HG03457 (cell line): ENCODE measurements around the gene ZNF394.

Experiments
- ATAC-seq: cut with Tn5 transposase; IDR thresholded peaks from one replicate; pipeline ENCODE4 v1.9.1; 2021; ENCODE audit warnings: moderate number of reproducible peaks; ENCODE audit not compliant: unreplicated experiment

The ZNF394 gene

DNA sequence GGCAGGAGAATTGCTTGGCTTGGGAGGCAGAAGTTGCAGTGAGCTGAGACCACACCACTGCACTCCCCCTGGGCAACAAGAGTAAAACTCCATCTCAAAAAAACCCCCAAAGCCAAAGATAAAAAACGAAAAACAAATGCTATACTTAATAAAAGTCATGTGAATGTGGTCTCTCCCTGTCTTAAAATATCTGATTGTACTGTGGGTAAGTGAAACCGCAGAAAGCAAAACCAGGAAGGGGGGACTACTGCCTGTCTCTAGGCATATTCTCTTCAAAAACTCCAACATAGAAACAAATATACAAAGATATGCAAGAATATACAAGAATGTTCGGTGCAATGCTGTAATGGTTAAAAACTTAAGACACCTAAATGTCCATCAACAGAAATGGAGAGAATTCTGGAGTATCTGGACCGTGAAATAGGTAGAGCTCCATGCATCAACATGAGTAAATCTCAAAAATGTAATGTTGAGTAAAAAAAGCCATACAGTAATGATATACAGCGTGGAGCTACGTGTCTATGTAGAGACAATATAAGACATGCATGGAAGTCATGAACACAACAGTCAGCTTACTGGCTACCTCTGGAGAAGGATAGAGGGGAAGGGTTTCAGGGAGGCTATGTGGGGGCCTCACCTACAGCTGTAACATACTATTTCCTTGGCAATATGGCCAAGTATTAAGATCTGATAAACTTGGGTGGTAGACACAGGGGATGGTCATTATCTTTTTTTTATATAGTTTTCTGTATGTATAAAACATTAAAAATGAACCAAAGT, 2.1 kb downstream of the ZNF394 start:
- no peak for ATAC-seq

DNA sequence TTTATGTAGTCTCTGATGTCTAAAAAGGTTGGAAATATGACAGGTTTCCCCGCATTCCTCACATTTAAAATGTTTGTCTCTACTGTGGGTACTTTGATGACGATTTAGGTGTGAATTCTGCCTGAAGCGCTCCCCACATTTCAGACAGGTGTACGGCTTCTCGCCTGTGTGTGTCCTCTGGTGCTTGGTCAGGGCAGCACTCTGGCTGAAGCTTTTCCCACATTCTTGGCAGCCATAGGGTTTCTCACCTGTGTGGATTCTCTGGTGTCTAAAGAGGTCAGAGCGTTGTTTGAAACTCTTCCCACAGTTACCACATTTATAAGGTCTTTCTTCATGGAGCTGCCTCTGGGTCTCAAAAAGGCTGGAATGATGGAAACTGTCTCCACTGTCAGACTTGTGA, 6.3 kb downstream of the ZNF394 start:
- no peak for ATAC-seq

GRCh38 chr7:99490878-99491277, 9.2 kb downstream of the ZNF394 start:
- no peak for ATAC-seq

DNA sequence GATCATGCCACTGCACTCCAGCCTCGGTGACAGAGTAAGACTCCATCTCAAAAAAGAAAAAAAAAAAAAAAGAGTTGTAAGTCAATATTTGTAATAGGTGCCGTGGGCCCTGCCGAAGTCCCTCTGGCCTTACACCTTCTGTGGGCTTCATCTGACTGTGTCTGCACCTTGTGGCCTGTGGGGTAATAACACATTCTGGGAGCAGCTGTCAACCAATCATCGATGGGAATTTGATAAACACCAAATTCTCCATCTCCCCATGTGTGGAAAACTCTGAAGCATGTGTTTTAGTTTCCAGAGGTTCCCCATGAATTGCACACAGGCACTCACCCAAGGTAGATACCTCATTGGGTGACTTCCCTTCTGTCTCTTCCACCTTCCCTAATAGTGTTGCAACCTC, 10.8 kb downstream of the ZNF394 start:
- ATAC-seq: no peak

DNA sequence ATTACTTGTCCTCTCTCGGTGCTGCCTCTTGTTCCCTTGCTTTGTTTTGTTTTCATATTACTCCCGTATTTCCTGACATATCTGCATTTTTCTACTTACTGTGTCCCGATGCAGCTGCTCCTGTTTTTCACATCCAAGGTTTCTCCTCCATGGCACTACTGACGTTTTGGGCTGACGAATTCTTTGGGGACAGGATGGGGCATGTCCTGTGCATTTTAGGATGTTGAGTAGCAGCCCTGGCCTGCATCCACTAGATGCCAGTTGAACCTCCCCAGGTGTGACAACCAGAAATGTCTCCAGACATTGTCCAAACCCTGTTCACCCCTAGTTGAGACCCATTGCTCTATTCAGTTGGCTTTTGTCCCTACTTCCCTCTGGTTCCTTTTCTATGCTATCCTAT, 15.0 kb downstream of the ZNF394 start:
- no peak for ATAC-seq

- no peak for ATAC-seq
Observed at GRCh38 chr7:99478464-99479440, 21.3 kb downstream of the ZNF394 start.

- ATAC-seq: no peak
Observed at GRCh38 chr7:99476107-99476506, 24.0 kb downstream of the ZNF394 start.

DNA sequence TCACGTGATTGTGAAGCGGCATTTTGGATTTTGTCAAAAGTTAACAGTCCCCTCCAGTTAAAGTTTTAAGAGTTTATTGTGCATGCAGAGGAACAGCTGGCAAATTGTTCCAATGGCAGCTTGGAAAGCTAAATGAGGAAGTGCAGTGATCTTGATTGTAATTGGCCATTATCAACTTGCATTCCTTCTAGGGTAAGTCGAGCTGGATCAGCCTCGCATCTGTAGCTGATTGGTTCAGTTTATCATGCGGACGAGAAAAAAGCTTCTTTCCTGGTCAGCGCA, 26.8 kb downstream of the ZNF394 start:
- no peak for ATAC-seq

DNA sequence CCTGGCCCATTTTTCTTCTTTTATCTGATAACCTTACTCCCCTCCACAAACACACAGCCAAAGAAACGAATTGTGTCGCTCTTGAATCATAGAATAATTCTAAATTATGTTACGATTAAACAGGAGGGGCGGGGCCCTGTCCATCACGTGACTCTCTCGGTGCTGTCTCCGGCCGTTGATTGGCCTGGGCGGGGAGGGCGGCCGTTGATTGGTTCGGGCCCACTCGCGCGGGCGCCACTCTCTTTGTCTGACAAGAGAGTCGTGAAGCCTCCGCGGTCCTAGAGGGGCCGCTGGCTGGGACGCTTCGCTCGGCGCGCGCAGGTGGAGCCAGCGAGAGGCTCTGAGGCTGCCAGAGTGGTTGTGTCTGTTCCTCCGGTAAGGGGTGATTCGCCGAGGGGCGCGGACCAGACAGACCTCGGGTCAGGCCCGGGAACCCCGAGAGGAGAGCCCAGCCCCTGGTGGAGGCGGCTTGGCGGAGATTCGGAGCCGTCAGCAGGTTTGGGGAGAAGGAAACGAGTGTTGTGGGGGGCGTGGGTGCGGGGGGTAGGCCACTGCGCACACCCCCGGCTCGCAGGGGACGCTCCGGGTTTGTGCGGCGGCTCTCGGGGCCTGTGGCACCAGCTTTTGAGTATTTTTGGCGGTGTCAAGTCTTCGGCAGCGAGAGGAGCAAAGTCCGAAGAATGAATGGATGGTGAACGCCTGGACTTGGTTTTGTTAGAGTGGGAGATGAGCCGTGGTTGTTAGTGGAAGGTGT, 27.3 kb downstream of the ZNF394 start, which contains the start of gene ZNF789:
Gene ZNF789 (plus strand): TSS at position 330 of the 754 bp plus-strand sequence. CDS start 3,567 bp downstream, outside the sequence.
- peak; percentile 74 for ATAC-seq

- no peak for ATAC-seq
Observed at GRCh38 chr7:99469381-99470065, 30.6 kb downstream of the ZNF394 start.

DNA sequence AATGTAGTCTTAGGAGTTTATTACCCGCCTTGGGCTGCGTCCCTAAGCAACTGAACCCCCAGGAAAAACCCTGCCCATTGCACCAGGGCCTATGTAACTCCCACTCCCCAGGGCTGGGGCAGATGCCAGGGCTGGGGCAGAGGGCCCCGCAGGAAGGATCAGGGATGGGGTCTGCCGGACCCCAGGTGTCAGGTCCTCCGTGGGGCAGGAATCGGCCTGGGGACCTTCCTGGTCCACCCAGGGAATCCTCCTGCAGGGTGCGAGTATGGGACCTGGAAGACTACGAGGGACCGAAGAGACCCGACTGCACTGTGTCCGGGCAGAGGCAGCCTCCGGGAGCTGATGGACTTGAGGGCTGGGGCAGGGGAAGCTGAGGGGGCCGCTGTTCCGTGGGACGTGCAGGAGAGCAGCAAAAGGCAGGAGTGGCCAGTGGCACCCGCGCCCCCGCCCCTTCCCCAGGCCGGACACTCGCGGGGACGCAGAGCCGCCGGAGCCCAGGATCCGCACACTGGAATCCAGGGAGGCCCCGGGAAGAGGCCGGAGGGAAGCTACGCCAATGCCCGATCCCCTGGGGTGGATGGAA, 31.7 kb downstream of the ZNF394 start:
- no peak for ATAC-seq

DNA sequence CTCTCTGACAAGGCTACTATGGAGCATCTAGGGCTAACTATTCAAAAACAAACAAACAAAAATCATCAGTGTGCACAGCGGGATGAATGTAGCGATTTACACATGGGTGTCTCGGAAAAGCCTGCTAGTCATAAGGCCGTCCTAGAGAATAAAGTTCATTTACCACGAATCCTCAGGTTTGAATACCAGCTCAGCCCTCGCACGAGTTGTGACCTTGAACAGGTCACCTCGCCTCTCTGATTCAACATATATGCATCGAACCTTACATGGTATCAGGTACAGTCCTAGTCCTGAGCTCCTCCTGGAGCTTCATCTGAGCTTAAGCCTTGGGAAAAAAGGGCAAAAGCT, 34.7 kb downstream of the ZNF394 start:
- no peak for ATAC-seq

DNA sequence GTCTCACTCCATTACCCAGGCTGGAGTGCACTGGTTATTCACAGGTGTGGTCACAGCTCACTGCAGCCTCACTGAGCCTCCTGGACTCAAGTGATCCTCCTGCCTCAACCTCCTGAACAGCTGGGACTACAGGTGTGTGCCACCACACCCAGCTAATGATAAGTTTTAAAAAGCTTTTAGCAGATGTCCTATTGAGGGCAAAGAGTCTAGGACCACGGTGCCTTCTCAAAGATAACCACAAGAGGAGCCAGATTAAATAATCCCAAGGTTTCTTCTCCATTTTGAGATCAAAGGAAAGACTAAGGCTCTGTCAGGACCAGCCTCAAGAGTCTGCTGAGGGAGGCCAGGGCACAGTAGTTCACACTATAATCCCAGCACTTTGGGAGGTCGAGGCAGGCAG, 38.9 kb downstream of the ZNF394 start:
- ATAC-seq: no peak

DNA sequence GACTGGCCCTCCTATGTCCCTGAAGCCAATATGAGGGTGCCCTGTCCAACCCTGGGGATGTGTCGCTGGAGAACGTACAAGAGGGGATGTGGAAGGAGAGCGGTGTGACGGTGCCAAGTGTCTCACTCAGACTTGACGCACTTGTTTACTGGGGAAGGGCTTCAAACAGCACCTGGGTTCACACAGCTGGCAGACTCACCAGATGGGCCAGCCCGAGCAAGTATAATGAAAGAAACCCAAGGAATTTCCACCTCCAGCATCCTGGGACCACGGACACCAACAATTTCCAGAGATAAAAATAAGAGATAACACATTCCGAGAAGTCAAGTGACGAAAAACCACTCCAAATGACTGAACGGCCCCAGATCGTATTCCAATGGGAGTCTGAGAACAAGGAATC, 39.4 kb downstream of the ZNF394 start:
- ATAC-seq: no peak

- no peak for ATAC-seq
Observed at GRCh38 chr7:99459087-99459486, 41.0 kb downstream of the ZNF394 start.

- no peak for ATAC-seq
Observed at GRCh38 chr7:99457650-99458493, 42.2 kb downstream of the ZNF394 start.

DNA sequence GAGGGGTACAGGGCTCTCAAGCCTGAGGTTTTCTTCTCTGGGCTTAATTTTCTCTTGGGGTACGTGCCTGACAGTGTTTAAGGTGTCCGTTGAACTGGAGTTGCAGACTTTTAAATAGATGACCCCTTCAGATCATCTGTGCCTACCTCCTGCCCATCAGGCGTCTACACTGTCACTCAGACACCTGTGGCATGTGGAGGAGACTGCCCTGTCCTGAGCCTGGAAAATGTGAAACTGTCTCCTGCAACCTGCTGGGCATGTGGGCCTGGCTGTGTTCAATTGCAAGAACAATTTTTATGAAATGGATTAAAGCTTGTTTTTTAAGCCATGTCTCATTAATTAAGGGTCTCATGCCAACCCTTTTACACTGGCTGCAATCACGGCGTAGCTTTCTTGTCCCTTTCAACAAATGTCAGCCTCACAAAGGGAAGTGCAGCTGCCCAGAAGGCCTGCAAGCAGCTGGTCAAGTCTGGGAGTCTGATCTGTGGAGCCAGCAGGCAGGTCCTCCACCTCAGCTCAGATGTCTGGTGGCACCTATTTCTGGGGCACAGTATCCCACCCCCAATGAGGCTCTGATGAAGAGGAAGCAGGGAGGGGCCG, 42.9 kb downstream of the ZNF394 start:
- ATAC-seq: no peak

- no peak for ATAC-seq
Observed at GRCh38 chr7:99456288-99456687, 43.8 kb downstream of the ZNF394 start.

DNA sequence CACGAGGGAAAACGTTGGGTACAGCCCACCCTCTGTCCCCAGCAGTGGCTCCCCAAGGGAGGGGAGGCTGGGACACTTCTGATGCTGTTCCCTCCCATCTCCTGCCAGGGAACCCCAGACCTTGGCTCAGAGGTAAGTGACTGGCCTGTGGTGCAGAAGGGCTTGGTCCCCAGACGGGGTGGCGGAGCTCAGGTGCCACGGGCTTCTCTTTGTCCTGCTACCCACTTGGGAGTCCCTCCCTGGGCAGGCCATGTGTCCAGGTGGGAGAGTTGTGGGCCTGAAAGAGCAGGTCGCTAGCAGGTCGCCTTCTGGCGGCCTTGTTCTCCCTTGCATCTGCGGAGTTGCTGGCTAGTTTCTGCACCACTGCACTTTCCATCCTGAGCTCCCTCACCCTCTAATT, 44.2 kb downstream of the ZNF394 start:
- ATAC-seq: no peak
